Spinal cord (tissue), 10 donors: ENCODE measurements around the gene MRPS12. TPM values are rescaled to one million over a fixed set of nuclear protein-coding genes. Genes with fewer than 3 reads are reported as not detected.
"Not testable (repeated sequence)": the region's sequence is repeated elsewhere in the genome, so short reads cannot be mapped to it uniquely, and the experiment has no call there.

Source experiments
- DNase-seq, 6 donors: peaks; one replicate each; pipeline versions ENCODE4 v3.0.0 to v3.0.0-alpha.2; 2013 to 2015; ENCODE audit warnings: low spot score in 6 of 6, low read depth in 4 of 6
- H3K27ac ChIP-seq: one replicate; pipeline ENCODE4 v1.5.1; 2013; ENCODE audit warnings: low read depth, low read length, control low read depth
- H3K27me3 ChIP-seq: one replicate; pipeline ENCODE4 v1.6.1; 2013; ENCODE audit warnings: low read length; ENCODE audit not compliant: control insufficient read depth, insufficient read depth
- H3K36me3 ChIP-seq: one replicate; pipeline ENCODE4 v1.6.1; 2013; ENCODE audit warnings: low read length; ENCODE audit not compliant: control insufficient read depth, insufficient read depth
- H3K4me1 ChIP-seq: one replicate; pipeline ENCODE4 v1.6.1; 2013; ENCODE audit warnings: low read length; ENCODE audit not compliant: control insufficient read depth, insufficient read depth
- H3K4me3 ChIP-seq: one replicate; pipeline ENCODE4 v1.5.1; 2013; ENCODE audit warnings: low read depth, low read length, control low read depth
- H3K9me3 ChIP-seq: one replicate; pipeline ENCODE4 v1.6.1; 2013; ENCODE audit warnings: low read length; ENCODE audit not compliant: control insufficient read depth, insufficient read depth
- WGBS: methylation state at CpG from one replicate; pipeline ENCODE4 v1.1.5; 2013; ENCODE audit warnings: missing lambda C conversion rate; ENCODE audit not compliant: insufficient coverage; 5-methylcytosine and 5-hydroxymethylcytosine counted together
- polyA plus RNA-seq, 2 donors: library from polyadenylated mRNA; unstranded; fragments of 120-200 nt; gene quantifications; one replicate each; pipeline ENCODE4 v1.2.1, GENCODE V29; 2013; ENCODE audit not compliant: insufficient read length in 2 of 2
- total RNA-seq, 2 donors: library from RNA; depleted of rRNA in 1 of 2; stranded (reverse); fragments of 120-200 nt in 1 of 2; fragments of >200 nt in 1 of 2; gene quantifications; one replicate each; pipeline versions ENCODE4 v1.2.3 to v1.2.4, GENCODE V29; 2013 to 2014
- donor health status: healthy.

MRPS12 gene
- total and polyA plus RNA-seq, 4 donors = 18.7 to 26.9 (median 23.9) TPM

- not testable (repeated sequence) for DNase-seq, H3K27me3 ChIP-seq, H3K36me3 ChIP-seq, H3K4me3 ChIP-seq, H3K9me3 ChIP-seq, H3K27ac ChIP-seq
- WGBS = 89% methylated on average over 1 of the region's 5 CpGs
- H3K4me1 ChIP-seq = peaks cover 12% of the 10 kb centered on the region
These were observed 35.4 kb downstream of the MRPS12 start for GRCh38 chr19:38966149-38966548.

GRCh38 chr19:38970664-38971532 is 40.2 kb downstream of the MRPS12 start:
- no peaks in the 10 kb centered on the region for H3K9me3 ChIP-seq
- no peaks in the 10 kb centered on the region for H3K36me3 ChIP-seq
- 84% methylated on average over 11 of the region's 12 CpGs for WGBS
- no peak overlapping the region for H3K27ac ChIP-seq
- H3K4me1 ChIP-seq = peaks cover 7% of the 10 kb centered on the region
- no peak overlapping the region for H3K4me3 ChIP-seq
- no peaks in the 10 kb centered on the region for H3K27me3 ChIP-seq
- no peak for DNase-seq

GRCh38 chr19:38971672-38972071 is 40.9 kb downstream of the MRPS12 start:
- no peak overlapping the region for H3K27ac ChIP-seq
- DNase-seq = no peak

GRCh38 chr19:38974624-38975213 is 44.0 kb downstream of the MRPS12 start:
- H3K36me3 ChIP-seq = no peaks in the 10 kb centered on the region
- 28% methylated on average over 9 of the region's 19 CpGs for WGBS

More at GRCh38 chr19:38971672-38972071, 40.9 kb downstream of the MRPS12 start:
- Histone ChIP-seq H3K4me1 (peaks cover 15% of the 10 kb centered on the region), H3K4me3 (no peak overlapping the region), H3K27me3 (no peaks in the 10 kb centered on the region), H3K36me3 (no peaks in the 10 kb centered on the region), H3K9me3 (no peaks in the 10 kb centered on the region)
- 86% methylated on average over 1 of the region's 2 CpGs for WGBS

GRCh38 chr19:38975214-38975860 is 44.6 kb downstream of the MRPS12 start, which contains the start of gene FBXO17:
TSS of gene FBXO17 (minus strand) at chr19:38975742. CDS start at chr19:38950319, 25,423 bp downstream.
- H3K4me1 ChIP-seq = peaks cover 15% of the 10 kb centered on the region
- WGBS = under 1% methylated on average over 54 of the region's 63 CpGs
- peak within 1 kb of the TSS; percentile 59 for H3K27ac ChIP-seq

More at GRCh38 chr19:38974624-38975213, 44.0 kb downstream of the MRPS12 start:
- Histone ChIP-seq H3K9me3 (no peaks in the 10 kb centered on the region), H3K4me3 (peak overlapping the region; percentile 56), H3K4me1 (peaks cover 15% of the 10 kb centered on the region), H3K27ac (peak overlapping the region; percentile 59), H3K27me3 (no peaks in the 10 kb centered on the region)
- no peak for DNase-seq

GRCh38 chr19:38975861-38976271 is 45.1 kb downstream of the MRPS12 start:
- H3K36me3 ChIP-seq = no peaks in the 10 kb centered on the region
- no peaks in the 10 kb centered on the region for H3K9me3 ChIP-seq
- 4% methylated on average over 22 of the region's 22 CpGs for WGBS
- no peaks in the 10 kb centered on the region for H3K27me3 ChIP-seq
- H3K4me1 ChIP-seq = peaks cover 15% of the 10 kb centered on the region
- peak overlapping the region; percentile 19 for H3K4me3 ChIP-seq
- peak in 1 of 6 donors; percentile 35 for DNase-seq
- H3K27ac ChIP-seq = peak overlapping the region; percentile 38

More at GRCh38 chr19:38975214-38975860, 44.6 kb downstream of the MRPS12 start, which contains the start of gene FBXO17:
- DNase-seq = peak in 3 of 6 donors; percentile 39 to 68 (median 46)
- Histone ChIP-seq H3K4me3 (peak within 1 kb of the TSS; percentile 56), H3K27me3 (no peaks in the 10 kb centered on the region), H3K36me3 (no peaks in the 10 kb centered on the region), H3K9me3 (no peaks in the 10 kb centered on the region)

- no peak overlapping the region for H3K27ac ChIP-seq
- H3K36me3 ChIP-seq = no peaks in the 10 kb centered on the region
- H3K27me3 ChIP-seq = no peaks in the 10 kb centered on the region
- H3K9me3 ChIP-seq = no peaks in the 10 kb centered on the region
- peaks cover 15% of the 10 kb centered on the region for H3K4me1 ChIP-seq
- WGBS = 69% methylated on average over 6 of the region's 15 CpGs
- DNase-seq = no peak
- H3K4me3 ChIP-seq = no peak overlapping the region
These were observed 46.9 kb downstream of the MRPS12 start for GRCh38 chr19:38977445-38978325.

- no peaks in the 10 kb centered on the region for H3K27me3 ChIP-seq
- H3K36me3 ChIP-seq = no peaks in the 10 kb centered on the region
- no peaks in the 10 kb centered on the region for H3K9me3 ChIP-seq
- no peak for DNase-seq
- peaks cover 15% of the 10 kb centered on the region for H3K4me1 ChIP-seq
- no CpG with 5 or more reads among the region's 3 CpGs for WGBS
- no peak overlapping the region for H3K4me3 ChIP-seq
- no peak overlapping the region for H3K27ac ChIP-seq
These were observed 47.6 kb downstream of the MRPS12 start for GRCh38 chr19:38978326-38978689.

- Histone ChIP-seq H3K4me3 (no peak overlapping the region), H3K27me3 (no peaks in the 10 kb centered on the region), H3K9me3 (no peaks in the 10 kb centered on the region), H3K27ac (no peak overlapping the region), H3K4me1 (peaks cover 15% of the 10 kb centered on the region), H3K36me3 (no peaks in the 10 kb centered on the region)
- no peak for DNase-seq
- WGBS = 100% methylated on average over 1 of the region's 5 CpGs
These were observed 49.1 kb downstream of the MRPS12 start for GRCh38 chr19:38979812-38980211.
